SU-DHL-6 (cell line): Measurements from ENCODE around the gene TIPIN.

Experiments used
- EZH2phosphoT487 ChIP-seq: fragments of 200-600 bp; sonication (generic), shearing (Covaris generic); conservative IDR thresholded peaks from 2 replicates; pipeline ENCODE4 v1.6.1; 2018; ENCODE audit warnings: mild to moderate bottlenecking, antibody characterized with exemption, low read length, moderate library complexity, mixed read lengths
- TF ChIP-seq, protein P1 (sequence below): fragments of 200-600 bp; sonication (generic); IDR thresholded peaks from one replicate; pipeline ENCODE4 v1.5.1; 2017; ENCODE audit warnings: antibody characterized with exemption, mild to moderate bottlenecking, low read length, moderate library complexity; ENCODE audit not compliant: insufficient read depth, poor library complexity, severe bottlenecking

DNA sequence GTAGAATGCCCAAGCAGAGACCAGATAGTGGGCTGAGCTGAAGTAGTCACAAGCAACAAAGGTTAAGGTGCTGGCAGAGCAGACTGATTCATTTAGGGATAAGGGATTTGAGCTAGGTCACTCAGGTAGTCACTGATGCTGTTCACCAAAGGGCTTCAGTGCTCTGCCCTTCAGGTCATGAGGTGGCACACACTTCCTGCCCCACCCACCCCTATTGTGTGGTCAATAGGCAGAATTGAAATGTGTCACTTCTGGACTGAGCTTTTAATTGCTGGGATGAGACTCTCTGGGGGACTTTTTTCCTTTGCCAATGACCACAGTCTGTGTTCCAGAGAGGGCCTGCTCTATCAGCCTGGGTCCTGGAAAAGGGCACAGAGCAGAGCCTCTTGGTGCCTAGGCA lies 66.0 kb downstream of the TIPIN start:
- TF ChIP-seq, protein P1, sequence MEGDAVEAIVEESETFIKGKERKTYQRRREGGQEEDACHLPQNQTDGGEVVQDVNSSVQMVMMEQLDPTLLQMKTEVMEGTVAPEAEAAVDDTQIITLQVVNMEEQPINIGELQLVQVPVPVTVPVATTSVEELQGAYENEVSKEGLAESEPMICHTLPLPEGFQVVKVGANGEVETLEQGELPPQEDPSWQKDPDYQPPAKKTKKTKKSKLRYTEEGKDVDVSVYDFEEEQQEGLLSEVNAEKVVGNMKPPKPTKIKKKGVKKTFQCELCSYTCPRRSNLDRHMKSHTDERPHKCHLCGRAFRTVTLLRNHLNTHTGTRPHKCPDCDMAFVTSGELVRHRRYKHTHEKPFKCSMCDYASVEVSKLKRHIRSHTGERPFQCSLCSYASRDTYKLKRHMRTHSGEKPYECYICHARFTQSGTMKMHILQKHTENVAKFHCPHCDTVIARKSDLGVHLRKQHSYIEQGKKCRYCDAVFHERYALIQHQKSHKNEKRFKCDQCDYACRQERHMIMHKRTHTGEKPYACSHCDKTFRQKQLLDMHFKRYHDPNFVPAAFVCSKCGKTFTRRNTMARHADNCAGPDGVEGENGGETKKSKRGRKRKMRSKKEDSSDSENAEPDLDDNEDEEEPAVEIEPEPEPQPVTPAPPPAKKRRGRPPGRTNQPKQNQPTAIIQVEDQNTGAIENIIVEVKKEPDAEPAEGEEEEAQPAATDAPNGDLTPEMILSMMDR: no peak
- no peak for TF ChIP-seq EZH2phosphoT487
